HEK293 (cell line): ENCODE results near the gene SPDYC.

Experiments used
- CTCF ChIA-PET: fragments of 350-600 bp; formaldehyde crosslinking; extraction: SDS; loops from one replicate; lab custom pipeline; 2021; ENCODE audit warnings: antibody characterized with exemption; lab: Yijun Ruan, JAX
- POLR2A ChIA-PET: fragments of 300-600 bp; formaldehyde crosslinking; extraction: SDS; loops from one replicate; lab custom pipeline; 2020; ENCODE audit warnings: antibody characterized with exemption, inconsistent platforms; lab: Yijun Ruan, JAX
- H3K27ac ChIP-seq: fragments of 200-500 bp; sonication (Bioruptor generic); 2 replicates; pipeline ENCODE4 v1.5.1; 2014; ENCODE audit warnings: low read depth, low read length, control low read depth, inconsistent platforms; ENCODE audit errors: extremely low read depth
- H3K36me3 ChIP-seq, 2 experiments: fragments of 200-500 bp in 1 of 2; sonication (Bioruptor generic) in 1 of 2; 1 replicate in 1 of 2; 2 replicates in 1 of 2; pipeline ENCODE4 v1.5.1; 2014 to 2017; ENCODE audit warnings: inconsistent platforms in 2 of 2, low read length in 2 of 2; ENCODE audit not compliant: control insufficient read depth in 2 of 2, insufficient read depth in 1 of 2
- H3K4me1 ChIP-seq: fragments of 200-500 bp; sonication (Bioruptor generic); 2 replicates; pipeline ENCODE4 v1.5.1; 2014; ENCODE audit warnings: mild to moderate bottlenecking, low read length, inconsistent platforms; ENCODE audit not compliant: control insufficient read depth, insufficient read depth
- H3K4me3 ChIP-seq: 2 replicates; pipeline ENCODE4 v1.5.1; 2011; ENCODE audit warnings: low read depth, mild to moderate bottlenecking, control low read depth, low read length, moderate library complexity
- H3K9me3 ChIP-seq: fragments of 200-500 bp; sonication (Bioruptor generic); 2 replicates; pipeline ENCODE4 v1.5.1; 2014; ENCODE audit warnings: low read depth, low read length, inconsistent platforms; ENCODE audit not compliant: control insufficient read depth, insufficient read depth
- HOXC10 ChIP-seq: sonication (generic); formaldehyde crosslinking; IDR thresholded peaks from 2 replicates; pipeline ENCODE4 v1.8.1; 2023; ENCODE audit warnings: mild to moderate bottlenecking, missing genetic modification reagents
- KLF10 ChIP-seq: fragments of 450-650 bp; IDR thresholded peaks from 2 replicates; pipeline ENCODE4 v1.5.1; 2018; ENCODE audit warnings: missing biosample characterization, mild to moderate bottlenecking, missing genetic modification characterization
- KLF16 ChIP-seq: fragments of 450-650 bp; formaldehyde crosslinking; IDR thresholded peaks from 2 replicates; pipeline ENCODE4 v1.5.1; 2017; ENCODE audit warnings: missing biosample characterization, missing genetic modification characterization
- ZBTB7A ChIP-seq: fragments of 450-650 bp; formaldehyde crosslinking; IDR thresholded peaks from 2 replicates; pipeline ENCODE4 v1.5.1; 2016; ENCODE audit warnings: low read depth, missing biosample characterization, missing genetic modification characterization
- ZNF114 ChIP-seq: fragments of 450-650 bp; formaldehyde crosslinking; IDR thresholded peaks from 2 replicates; pipeline ENCODE4 v1.5.0; 2017; ENCODE audit warnings: missing biosample characterization, missing genetic modification characterization
- ZNF239 ChIP-seq: fragments of 450-650 bp; formaldehyde crosslinking; IDR thresholded peaks from 2 replicates; pipeline ENCODE4 v1.5.1; 2016; ENCODE audit warnings: missing biosample characterization, missing genetic modification characterization
- ZNF335 ChIP-seq: fragments of 450-650 bp; formaldehyde crosslinking; conservative IDR thresholded peaks from 2 replicates; pipeline ENCODE4 v1.5.1; 2016; ENCODE audit warnings: missing biosample characterization, missing genetic modification characterization
- ZNF433 ChIP-seq: fragments of 450-650 bp; formaldehyde crosslinking; IDR thresholded peaks from 2 replicates; pipeline ENCODE4 v1.5.1; 2016; ENCODE audit warnings: missing biosample characterization, missing genetic modification characterization, low read depth
- ZNF501 ChIP-seq: fragments of 450-650 bp; formaldehyde crosslinking; IDR thresholded peaks from 2 replicates; pipeline ENCODE4 v1.5.1; 2016; ENCODE audit warnings: missing biosample characterization, missing genetic modification characterization
- ZNF624 ChIP-seq: fragments of 450-650 bp; formaldehyde crosslinking; IDR thresholded peaks from 2 replicates; pipeline ENCODE4 v1.5.1; 2017; ENCODE audit warnings: missing biosample characterization, missing genetic modification characterization
- TF ChIP-seq, protein P1 (sequence below): fragments of 450-650 bp; formaldehyde crosslinking; IDR thresholded peaks from 2 replicates; pipeline ENCODE4 v1.5.1; 2016; ENCODE audit warnings: missing biosample characterization, missing genetic modification characterization
- TF ChIP-seq, protein P2 (sequence below): fragments of 450-650 bp; formaldehyde crosslinking; IDR thresholded peaks from 2 replicates; pipeline ENCODE4 v1.5.1; 2016; ENCODE audit warnings: missing biosample characterization, missing genetic modification characterization
- TF ChIP-seq, protein P3 (sequence below): fragments of 450-650 bp; formaldehyde crosslinking; IDR thresholded peaks from 2 replicates; pipeline ENCODE4 v1.5.1; 2016; ENCODE audit warnings: missing biosample characterization, missing genetic modification characterization
- TF ChIP-seq, protein P4 (sequence below): fragments of 450-650 bp; formaldehyde crosslinking; IDR thresholded peaks from 2 replicates; pipeline ENCODE4 v1.5.1; 2016; ENCODE audit warnings: missing biosample characterization, missing genetic modification characterization
- TF ChIP-seq, protein P5 (sequence below): fragments of 450-650 bp; formaldehyde crosslinking; IDR thresholded peaks from 2 replicates; pipeline ENCODE4 v1.5.0; 2017; ENCODE audit warnings: missing biosample characterization, missing genetic modification characterization, borderline replicate concordance
- TF ChIP-seq, protein P6 (sequence below): fragments of 450-650 bp; formaldehyde crosslinking; IDR thresholded peaks from 2 replicates; pipeline ENCODE4 v1.5.1; 2016; ENCODE audit warnings: missing biosample characterization, missing genetic modification characterization

SPDYC gene

DNA sequence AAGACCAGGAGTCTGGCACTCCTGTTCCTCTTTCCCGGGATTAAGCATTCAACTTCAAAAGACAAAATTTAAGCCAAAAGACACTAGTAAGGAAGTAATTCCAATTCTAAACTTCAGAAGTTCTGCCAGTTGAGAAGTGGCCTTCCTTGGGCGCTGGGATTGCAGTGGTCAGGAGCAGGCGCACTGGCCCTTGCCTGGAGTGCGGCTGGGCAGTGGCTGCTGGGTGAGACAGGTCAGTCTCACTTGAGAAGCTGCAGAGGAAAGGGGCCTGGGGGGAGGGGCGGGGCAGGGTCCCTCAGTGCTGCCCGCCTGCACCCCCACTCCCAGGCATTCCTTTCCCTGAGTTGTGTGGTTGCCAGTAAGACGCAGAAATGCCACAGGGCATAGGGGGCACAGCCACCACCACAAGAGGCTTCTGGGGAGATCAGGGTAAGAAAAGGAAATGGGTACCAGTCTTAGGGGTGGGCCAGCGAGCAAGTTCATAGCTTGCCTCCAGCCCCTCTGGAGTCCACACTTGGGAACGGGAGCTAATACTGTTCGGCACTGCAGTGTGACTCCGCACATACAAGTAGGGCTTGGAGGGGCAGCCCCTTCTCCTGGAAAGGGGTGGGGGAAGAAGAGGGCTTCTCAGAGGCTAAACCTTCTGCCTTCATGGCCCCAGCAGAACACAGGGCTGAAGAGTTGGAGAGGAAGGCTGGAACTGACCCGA is 42.4 kb upstream of the SPDYC start:
- Histone ChIP-seq H3K36me3 (peaks cover 0 to 89% of the 10 kb centered on the region in 2 experiments; a peak in 2 of 3 replicates), H3K4me1 (peaks cover 3% of the 10 kb centered on the region; the same call in 1 of the 2 replicates), H3K4me3 (no peak overlapping the region), H3K9me3 (no peaks in the 10 kb centered on the region), H3K27ac (no peak overlapping the region)
- ChIA-PET CTCF (interaction anchor here (1.1 to 1.4 kb wide), 4 partner anchors 10 to 54 kb away, joined by 3 to 4 read pairs (median 4); partner anchors contain the start of genes CAPN1 and ZNHIT2), POLR2A (interaction anchor here (0.7 to 2.0 kb wide), 3 partner anchors 10 to 134 kb away, joined by 3 to 7 read pairs (median 4); partner anchors contain the start of genes CAPN1, POLA2 and ZNHIT2)
- TF ChIP-seq, protein P1, sequence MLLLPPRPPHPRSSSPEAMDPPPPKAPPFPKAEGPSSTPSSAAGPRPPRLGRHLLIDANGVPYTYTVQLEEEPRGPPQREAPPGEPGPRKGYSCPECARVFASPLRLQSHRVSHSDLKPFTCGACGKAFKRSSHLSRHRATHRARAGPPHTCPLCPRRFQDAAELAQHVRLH (tag by site-specific recombination), result no peak
- TF ChIP-seq, protein P2, sequence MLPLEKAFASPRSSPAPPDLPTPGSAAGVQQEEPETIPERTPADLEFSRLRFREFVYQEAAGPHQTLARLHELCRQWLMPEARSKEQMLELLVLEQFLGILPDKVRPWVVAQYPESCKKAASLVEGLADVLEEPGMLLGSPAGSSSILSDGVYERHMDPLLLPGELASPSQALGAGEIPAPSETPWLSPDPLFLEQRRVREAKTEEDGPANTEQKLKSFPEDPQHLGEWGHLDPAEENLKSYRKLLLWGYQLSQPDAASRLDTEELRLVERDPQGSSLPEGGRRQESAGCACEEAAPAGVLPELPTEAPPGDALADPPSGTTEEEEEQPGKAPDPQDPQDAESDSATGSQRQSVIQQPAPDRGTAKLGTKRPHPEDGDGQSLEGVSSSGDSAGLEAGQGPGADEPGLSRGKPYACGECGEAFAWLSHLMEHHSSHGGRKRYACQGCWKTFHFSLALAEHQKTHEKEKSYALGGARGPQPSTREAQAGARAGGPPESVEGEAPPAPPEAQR (tag by site-specific recombination), result no peak
- TF ChIP-seq ZNF114 (tag by site-specific recombination) (no peak), ZNF624 (no peak), ZNF501 (tag by site-specific recombination) (no peak), ZNF433 (tag by site-specific recombination) (no peak), ZNF239 (tag by site-specific recombination) (no peak), KLF10 (tag by site-specific recombination) (no peak), ZNF335 (tag by site-specific recombination) (no peak)
- TF ChIP-seq, protein P3, sequence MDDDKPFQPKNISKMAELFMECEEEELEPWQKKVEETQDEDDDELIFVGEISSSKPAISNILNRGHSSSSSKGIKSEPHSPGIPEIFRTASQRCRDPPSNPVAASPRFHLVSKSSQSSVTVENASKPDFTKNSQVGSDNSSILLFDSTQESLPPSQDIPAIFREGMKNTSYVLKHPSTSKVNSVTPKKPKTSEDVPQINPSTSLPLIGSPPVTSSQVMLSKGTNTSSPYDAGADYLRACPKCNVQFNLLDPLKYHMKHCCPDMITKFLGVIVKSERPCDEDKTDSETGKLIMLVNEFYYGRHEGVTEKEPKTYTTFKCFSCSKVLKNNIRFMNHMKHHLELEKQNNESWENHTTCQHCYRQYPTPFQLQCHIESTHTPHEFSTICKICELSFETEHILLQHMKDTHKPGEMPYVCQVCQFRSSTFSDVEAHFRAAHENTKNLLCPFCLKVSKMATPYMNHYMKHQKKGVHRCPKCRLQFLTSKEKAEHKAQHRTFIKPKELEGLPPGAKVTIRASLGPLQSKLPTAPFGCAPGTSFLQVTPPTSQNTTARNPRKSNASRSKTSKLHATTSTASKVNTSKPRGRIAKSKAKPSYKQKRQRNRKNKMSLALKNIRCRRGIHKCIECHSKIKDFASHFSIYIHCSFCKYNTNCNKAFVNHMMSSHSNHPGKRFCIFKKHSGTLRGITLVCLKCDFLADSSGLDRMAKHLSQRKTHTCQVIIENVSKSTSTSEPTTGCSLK, result no peak

DNA sequence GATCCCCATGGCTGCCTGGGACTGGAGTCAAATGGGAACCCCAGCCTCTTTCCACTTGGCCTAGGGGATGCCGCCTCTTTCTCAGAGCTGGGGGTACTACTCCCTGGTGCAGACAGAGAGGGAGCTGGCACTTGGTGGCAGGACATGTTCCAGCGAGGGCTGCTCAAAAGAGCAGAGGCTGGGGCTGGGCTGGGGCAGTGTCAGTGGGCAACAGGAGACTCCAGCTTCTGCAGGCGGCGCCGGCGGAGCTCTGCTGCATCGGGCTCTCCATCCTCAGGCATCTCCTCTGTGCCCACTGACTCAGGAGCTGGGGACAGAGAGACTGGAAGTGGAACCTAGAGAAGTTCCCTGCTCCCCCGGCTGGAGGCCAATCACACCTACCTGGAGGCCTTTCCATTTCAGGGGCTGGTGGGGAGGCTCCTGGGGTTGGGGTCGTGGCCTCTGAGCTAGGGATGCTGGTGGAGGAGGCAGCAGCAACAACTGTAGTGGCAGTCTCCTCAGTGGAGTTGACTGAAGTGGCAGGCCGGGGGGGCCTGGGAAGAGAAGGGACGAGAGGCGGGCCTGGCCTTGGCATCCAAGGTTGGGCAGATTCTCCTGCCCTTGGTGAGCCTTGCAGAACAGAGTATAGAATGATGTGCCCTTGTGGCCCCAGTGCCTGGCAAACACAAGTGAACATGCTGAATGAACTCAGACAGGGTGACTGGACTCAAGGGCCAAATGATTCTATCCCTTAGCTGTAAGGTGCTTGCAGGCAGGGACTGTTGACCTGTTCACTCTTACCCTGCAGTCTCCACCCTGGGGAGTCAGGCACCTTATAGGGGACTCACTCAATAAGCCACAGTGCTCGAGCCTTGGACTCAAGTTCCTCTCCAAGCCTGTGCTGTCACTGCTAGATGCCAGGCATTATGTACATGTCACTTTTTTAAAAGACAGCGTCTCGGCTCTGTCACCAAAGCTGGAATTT is 41.6 kb upstream of the SPDYC start:
- ChIA-PET CTCF (interaction anchor here (0.7 to 1.4 kb wide), 4 partner anchors 11 to 53 kb away, joined by 3 to 5 read pairs (median 4); partner anchors contain the start of genes CAPN1 and ZNHIT2), POLR2A (interaction anchor here (0.7 to 2.0 kb wide), 3 partner anchors 11 to 133 kb away, joined by 3 to 7 read pairs (median 4); partner anchors contain the start of genes CAPN1, POLA2 and ZNHIT2)
- H3K36me3 ChIP-seq, result peaks cover 0 to 94% of the 10 kb centered on the region in 2 experiments; a peak in 2 of 3 replicates
- no peak overlapping the region for H3K27ac ChIP-seq
- no peak overlapping the region for H3K4me3 ChIP-seq
- no peaks in the 10 kb centered on the region for H3K9me3 ChIP-seq
- H3K4me1 ChIP-seq, result no peaks in the 10 kb centered on the region; the same call in 1 of the 2 replicates
- TF ChIP-seq KLF16 (tag by site-specific recombination) (no peak), HOXC10 (CRISPR knock-in tag) (no peak), ZBTB7A (tag by site-specific recombination) (no peak)
- TF ChIP-seq, protein P4, sequence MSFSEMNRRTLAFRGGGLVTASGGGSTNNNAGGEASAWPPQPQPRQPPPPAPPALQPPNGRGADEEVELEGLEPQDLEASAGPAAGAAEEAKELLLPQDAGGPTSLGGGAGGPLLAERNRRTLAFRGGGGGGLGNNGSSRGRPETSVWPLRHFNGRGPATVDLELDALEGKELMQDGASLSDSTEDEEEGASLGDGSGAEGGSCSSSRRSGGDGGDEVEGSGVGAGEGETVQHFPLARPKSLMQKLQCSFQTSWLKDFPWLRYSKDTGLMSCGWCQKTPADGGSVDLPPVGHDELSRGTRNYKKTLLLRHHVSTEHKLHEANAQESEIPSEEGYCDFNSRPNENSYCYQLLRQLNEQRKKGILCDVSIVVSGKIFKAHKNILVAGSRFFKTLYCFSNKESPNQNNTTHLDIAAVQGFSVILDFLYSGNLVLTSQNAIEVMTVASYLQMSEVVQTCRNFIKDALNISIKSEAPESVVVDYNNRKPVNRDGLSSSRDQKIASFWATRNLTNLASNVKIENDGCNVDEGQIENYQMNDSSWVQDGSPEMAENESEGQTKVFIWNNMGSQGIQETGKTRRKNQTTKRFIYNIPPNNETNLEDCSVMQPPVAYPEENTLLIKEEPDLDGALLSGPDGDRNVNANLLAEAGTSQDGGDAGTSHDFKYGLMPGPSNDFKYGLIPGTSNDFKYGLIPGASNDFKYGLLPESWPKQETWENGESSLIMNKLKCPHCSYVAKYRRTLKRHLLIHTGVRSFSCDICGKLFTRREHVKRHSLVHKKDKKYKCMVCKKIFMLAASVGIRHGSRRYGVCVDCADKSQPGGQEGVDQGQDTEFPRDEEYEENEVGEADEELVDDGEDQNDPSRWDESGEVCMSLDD (tag by site-specific recombination), result no peak
- TF ChIP-seq, protein P5, sequence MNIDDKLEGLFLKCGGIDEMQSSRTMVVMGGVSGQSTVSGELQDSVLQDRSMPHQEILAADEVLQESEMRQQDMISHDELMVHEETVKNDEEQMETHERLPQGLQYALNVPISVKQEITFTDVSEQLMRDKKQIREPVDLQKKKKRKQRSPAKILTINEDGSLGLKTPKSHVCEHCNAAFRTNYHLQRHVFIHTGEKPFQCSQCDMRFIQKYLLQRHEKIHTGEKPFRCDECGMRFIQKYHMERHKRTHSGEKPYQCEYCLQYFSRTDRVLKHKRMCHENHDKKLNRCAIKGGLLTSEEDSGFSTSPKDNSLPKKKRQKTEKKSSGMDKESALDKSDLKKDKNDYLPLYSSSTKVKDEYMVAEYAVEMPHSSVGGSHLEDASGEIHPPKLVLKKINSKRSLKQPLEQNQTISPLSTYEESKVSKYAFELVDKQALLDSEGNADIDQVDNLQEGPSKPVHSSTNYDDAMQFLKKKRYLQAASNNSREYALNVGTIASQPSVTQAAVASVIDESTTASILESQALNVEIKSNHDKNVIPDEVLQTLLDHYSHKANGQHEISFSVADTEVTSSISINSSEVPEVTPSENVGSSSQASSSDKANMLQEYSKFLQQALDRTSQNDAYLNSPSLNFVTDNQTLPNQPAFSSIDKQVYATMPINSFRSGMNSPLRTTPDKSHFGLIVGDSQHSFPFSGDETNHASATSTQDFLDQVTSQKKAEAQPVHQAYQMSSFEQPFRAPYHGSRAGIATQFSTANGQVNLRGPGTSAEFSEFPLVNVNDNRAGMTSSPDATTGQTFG (tag by site-specific recombination), result no peak
- TF ChIP-seq, protein P6, sequence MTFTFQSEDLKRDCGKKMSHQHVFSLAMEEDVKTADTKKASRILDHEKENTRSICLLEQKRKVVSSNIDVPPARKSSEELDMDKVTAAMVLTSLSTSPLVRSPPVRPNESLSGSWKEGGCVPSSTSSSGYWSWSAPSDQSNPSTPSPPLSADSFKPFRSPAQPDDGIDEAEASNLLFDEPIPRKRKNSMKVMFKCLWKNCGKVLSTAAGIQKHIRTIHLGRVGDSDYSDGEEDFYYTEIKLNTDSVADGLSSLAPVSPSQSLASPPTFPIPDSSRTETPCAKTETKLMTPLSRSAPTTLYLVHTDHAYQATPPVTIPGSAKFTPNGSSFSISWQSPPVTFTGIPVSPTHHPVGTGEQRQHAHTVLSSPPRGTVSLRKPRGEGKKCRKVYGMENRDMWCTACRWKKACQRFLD (tag by site-specific recombination), result no peak
